Hematopoietic multipotent progenitor cell treated with erythropoietin and hydrocortisone succinate and interleukin-3 and kit ligand, for 4 days (in vitro differentiated cells): ENCODE data around the gene TTLL8.
A peak's percentile ranks its signal among the peaks of the same experiment; 100 is the strongest.

Source experiments
- DNase-seq: peaks from one replicate; pipeline ENCODE4 v3.0.0-alpha.2; 2015

Gene TTLL8

GRCh38 chr22:50082961-50083461 lies 24.9 kb upstream of the TTLL8 start:
- no peak for DNase-seq

GRCh38 chr22:50082197-50082715 lies 24.2 kb upstream of the TTLL8 start:
- no peak for DNase-seq

DNA sequence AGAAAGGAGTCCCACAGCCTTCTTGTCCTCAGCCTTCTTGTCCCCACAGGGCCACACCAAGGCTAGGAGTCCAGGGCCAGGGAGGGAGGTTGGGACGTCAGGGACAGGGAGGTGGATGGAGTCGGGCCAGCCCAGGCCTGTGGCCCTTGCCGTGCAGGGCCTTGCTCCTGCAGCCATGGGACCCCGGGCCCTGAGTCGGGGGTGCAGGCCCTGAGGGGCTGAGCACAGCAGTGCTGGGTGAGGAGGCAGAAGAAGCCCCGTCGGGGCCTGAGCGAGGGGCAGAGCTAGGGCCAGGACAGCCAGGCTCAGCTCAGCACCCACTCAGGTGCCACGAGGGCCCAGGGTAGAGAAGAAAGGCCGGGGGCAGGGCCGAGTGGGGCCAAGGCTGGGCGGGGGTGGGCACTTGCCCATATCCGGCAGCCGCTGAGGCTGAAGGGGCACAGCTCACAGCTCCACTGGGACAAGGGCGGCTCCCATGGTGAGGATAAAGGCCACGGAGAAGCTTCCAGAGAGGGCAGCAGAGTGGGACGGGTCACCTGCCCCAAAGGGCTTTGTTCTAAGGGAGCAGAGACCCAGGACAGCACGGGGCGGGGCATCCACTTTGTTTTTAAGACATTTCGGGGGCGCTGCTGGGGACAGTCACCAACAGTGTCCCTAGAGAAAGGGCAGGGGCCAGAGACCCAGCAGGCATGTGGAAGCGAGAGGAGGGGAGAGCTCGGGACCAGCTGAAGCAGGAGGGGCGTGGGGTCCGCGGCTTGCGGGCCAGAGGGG lies 23.5 kb upstream of the TTLL8 start:
- DNase-seq = no peak

GRCh38 chr22:50080077-50080465 lies 22.0 kb upstream of the TTLL8 start:
- DNase-seq = no peak

DNA sequence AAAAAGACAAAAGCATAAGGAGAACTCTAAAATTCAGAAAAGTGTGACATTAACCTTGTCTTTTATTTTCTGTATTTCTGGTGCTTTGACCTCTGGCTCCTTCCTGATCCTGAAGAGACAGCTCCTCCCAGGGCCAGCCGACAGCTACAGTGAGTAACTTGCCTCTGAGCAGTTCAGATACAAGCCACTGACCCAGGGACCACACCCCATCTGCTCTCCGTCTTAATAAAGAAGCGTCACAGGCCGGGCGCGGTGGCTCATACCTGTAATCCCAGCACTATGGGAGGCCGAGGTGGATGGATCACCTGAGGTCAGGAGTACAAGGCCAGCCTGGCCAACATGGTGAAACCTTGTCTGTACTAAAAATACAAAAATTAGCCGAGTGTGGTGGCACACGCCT lies 20.7 kb upstream of the TTLL8 start:
- no peak for DNase-seq

DNA sequence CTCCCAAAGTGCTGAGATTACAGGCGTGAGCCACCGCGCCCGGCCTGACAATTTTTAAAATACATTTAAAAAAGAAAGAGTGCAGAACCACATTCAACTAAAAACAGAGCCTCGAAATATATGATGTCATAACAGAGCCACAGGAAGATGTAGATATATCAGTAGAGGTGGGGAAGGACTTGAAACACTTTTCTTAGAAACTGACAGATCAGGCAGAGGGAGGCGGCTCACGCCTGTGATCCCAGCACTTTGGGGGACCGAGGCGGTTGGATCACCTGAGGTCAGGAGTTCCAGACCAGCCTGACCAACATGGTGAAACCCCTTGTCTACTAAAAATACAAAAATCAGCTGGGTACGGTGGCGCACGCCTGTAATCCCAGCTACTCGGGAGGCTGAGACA lies 20.1 kb upstream of the TTLL8 start:
- no peak for DNase-seq

- DNase-seq = no peak
Observed at GRCh38 chr22:50076646-50077535, 18.8 kb upstream of the TTLL8 start.

- DNase-seq = no peak
Observed at GRCh38 chr22:50074551-50075530, 16.7 kb upstream of the TTLL8 start.

DNA sequence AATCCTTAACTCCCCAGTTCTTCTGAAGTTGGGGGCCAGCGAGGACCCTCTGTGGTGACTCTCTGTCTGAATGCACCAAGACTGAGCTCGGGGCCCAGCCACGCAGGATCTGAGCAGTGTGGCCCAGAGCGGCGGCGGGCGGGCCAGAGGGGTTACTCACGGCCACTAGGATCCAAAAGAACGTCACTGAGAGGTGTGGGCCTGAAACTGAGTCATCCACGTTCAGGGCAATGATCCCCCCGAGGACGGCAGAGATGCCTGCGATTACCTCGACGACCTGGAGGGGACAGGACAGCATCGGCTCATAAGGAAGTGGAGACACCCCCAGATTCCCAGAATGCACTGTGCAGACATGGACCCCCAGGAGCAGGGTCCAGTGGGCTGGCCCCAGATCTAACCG lies 16.0 kb upstream of the TTLL8 start:
- DNase-seq = no peak

DNA sequence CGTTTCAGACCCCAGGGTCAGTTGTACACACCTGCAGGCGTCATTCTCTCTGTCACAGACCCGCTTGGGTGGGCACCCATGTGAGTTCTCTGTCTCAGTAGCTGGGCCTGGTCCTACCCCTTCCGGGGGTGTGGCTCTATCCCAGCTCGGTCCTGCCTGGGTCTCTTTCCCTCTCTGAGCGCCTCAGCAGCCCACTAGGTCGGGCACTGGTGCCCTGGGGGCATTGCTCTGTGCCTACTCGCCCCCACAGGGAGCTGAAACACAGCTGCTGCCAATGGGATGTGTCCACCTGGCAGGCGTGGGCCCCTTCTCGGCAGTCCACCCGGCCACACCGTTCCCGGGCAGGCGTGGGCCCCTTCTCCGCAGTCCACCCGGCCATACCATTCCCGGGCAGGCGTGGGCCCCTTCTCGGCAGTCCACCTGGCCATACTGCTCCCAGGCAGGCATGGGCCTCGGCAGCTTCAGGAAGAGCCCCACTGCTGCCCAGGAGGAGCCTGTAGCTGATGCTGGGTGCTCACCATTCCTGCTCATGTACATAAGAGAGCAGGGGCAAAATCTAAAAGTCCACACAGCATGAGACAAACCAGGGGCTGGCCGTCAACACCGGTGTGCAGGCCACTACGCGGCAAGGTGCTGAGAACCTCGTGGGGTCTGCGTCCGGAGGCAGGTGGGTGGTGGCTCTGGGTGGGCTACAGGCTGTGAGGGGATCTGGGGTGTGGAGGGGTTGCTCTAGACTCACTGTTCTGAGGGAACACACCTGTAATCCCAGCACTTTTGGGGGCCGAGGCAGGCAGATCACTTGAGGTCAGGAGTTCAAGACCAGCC lies 14.8 kb upstream of the TTLL8 start:
- no peak for DNase-seq

- no peak for DNase-seq
Observed at GRCh38 chr22:50072167-50072555, 14.1 kb upstream of the TTLL8 start.

- DNase-seq = no peak
Observed at GRCh38 chr22:50071432-50072166, 13.5 kb upstream of the TTLL8 start.

- DNase-seq = no peak
Observed at GRCh38 chr22:50070366-50070765, 12.3 kb upstream of the TTLL8 start.

GRCh38 chr22:50068096-50068495 lies 10.0 kb upstream of the TTLL8 start:
- DNase-seq = no peak

DNA sequence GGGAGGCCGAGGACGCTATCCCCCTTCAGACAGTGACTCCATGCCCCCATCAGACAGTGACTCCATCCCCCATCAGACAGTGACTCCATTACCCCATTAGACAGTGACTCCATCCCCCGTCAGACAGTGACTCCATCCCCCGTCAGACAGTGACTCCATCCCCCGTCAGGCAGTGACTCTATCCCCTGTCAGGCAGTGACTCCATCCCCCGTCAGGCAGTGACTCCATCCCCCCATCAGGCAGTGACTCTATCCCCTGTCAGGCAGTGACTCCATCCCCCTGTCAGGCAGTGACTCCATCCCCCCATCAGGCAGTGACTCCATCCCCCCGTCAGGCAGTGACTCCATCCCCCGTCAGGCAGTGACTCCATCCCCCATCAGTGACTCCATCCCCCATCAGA lies 9.1 kb upstream of the TTLL8 start:
- DNase-seq = no peak

DNA sequence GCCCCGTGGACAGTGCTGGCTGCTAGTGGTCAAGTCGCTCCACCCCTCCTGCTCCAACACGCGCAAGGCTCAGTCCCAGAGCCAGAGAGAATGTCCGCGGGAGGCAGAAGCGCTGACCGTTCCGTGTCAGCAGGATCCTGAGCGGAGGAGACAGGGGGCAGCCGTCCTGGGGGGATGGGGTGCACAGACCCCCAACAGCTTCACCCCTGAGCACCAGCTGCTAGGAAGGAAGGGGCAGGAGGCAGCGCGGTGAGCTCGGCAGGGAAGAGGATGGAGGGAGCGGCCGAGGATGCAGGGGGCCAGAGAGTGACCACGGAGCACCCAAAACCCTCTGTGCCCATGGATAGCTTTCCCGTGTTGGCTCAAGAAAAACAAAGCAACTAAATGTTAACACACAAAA lies 6.4 kb upstream of the TTLL8 start:
- no peak for DNase-seq

- no peak for DNase-seq
Observed at GRCh38 chr22:50063589-50064393, 5.7 kb upstream of the TTLL8 start.

DNA sequence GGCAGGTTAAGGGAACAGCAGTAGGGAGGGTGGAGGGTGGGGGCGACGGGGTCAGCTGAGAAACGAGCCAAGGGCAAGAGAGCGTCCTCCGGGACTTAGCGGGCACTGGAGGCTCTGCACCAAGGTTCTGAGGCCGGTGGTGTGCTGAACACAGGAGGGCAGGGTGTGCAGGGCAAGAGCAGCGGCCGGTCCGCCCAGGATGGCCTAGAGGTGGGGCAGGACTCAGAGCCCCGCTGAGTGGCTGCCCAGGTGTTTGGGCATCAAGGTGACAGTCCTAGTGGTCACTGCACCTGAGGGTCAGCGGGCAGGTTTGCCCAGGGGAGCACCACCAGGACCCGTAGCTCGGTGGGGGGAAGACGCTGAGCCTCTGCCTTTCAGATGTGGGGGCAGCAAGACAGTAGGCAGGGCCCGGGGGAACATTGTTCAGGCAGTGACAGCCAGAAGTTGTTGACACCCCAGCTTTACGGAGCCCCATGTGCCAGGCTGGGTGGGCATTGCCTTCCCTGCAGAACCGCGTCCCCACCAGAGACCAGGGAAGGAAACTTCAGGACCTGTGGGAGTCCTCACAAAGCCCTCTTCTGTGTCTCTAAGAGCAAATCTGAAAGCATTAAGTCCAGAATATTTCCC lies 4.5 kb upstream of the TTLL8 start:
- DNase-seq = no peak

GRCh38 chr22:50061824-50062355 lies 3.8 kb upstream of the TTLL8 start:
- DNase-seq = peak; percentile 88
